ENCODE data around the gene DBN1.
A peak's percentile ranks its signal among the peaks of the same experiment; 100 is the strongest.

DBN1 gene

DNA sequence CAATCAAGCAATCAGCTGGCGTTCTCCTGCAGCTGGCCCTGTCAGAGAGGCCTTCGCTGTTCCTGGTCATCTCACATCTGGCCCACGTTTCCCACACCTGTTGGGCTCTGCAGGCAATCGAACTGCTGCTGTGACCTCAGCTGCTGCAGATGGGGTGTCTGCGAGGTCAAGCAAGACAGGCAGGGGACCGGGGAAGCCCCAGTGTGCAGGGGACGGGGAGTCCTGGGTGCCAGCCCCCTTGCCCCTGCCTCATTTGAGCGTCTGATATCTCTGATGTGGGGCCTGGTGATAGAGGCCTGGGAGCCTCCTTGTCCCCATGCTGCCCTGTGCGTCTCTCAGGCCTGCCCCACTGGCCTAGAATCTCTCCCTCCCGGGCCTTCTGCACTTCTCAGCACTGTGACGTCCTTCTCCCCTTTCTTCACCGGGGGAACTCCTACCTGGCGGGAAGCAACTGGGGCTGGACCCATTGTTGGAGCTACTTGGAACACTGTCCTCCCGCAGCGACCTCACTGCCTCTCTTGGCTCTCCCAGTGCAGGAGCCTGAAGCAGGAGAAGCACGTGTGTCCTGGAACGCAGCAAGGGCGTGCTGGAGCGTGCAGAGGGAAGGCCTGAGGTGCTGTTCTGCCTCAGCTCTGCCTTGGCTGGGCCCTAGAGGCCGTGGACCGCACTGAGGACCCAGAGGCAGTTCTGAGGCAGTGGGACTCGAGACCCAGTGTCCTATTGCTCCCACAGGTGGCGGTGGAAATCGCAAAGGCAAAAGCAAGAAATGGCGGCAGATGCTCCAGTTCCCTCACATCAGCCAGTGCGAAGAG lies 43.1 kb downstream of the DBN1 start:
- H3K4me3 ChIP-seq (ENCODE audit: low read depth, low read length) = no peak overlapping the region
- TF ChIP-seq, protein P1, sequence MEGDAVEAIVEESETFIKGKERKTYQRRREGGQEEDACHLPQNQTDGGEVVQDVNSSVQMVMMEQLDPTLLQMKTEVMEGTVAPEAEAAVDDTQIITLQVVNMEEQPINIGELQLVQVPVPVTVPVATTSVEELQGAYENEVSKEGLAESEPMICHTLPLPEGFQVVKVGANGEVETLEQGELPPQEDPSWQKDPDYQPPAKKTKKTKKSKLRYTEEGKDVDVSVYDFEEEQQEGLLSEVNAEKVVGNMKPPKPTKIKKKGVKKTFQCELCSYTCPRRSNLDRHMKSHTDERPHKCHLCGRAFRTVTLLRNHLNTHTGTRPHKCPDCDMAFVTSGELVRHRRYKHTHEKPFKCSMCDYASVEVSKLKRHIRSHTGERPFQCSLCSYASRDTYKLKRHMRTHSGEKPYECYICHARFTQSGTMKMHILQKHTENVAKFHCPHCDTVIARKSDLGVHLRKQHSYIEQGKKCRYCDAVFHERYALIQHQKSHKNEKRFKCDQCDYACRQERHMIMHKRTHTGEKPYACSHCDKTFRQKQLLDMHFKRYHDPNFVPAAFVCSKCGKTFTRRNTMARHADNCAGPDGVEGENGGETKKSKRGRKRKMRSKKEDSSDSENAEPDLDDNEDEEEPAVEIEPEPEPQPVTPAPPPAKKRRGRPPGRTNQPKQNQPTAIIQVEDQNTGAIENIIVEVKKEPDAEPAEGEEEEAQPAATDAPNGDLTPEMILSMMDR (IDR thresholded peaks at IDR 0.05; ENCODE audit: low read depth, low read length) = no peak
- no peak for DNase-seq (ENCODE audit: low read depth, low spot score)
- in situ Hi-C loops (cut with HindIII; ENCODE audit: low sequenced_read_pairs) = no loop called here

DNA sequence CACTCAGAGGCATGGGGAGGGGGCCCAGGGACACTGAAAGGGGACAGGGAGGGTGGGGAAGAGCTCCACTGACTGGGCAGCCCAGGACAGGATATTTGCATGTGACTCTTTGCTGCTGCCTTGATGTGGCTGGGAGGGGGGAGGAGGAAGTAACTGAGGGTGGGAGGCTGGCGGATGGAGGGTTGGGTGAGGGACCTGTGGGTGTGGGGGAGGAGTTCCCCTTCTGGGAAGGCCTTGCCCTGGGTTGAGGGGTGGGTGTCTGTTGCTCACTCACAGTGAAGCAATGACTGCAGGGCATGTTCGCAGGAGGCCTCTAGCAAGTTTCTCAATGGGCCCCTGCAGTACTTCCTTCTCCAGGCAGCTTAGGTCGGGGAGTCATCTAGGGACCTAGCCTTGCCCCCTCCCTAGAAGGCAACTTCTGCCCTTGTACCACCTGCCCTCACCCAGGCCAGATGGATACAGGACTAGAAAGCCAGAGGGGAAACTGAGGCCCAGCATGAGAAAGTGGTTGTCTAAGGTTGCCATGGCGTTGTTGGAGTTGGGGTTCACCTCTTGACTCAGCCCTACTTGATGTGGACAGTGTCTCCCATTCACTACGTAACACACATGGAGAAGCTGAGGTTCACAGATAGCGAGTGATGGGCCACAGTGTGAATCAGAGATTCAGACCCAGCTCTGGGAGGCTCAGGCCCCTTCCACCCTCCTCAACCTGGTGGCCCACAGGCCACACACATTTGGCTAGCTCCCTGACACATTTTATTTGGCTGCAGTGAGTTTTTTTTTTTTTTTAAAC lies 44.0 kb downstream of the DBN1 start:
- in situ Hi-C loops (cut with HindIII; ENCODE audit: low sequenced_read_pairs) = no loop called here
- H3K4me3 ChIP-seq (ENCODE audit: low read depth, low read length) = no peak overlapping the region
- TF ChIP-seq, protein P1 (IDR thresholded peaks at IDR 0.05; ENCODE audit: low read depth, low read length) = no peak
- no peak for DNase-seq (ENCODE audit: low read depth, low spot score)

DNA sequence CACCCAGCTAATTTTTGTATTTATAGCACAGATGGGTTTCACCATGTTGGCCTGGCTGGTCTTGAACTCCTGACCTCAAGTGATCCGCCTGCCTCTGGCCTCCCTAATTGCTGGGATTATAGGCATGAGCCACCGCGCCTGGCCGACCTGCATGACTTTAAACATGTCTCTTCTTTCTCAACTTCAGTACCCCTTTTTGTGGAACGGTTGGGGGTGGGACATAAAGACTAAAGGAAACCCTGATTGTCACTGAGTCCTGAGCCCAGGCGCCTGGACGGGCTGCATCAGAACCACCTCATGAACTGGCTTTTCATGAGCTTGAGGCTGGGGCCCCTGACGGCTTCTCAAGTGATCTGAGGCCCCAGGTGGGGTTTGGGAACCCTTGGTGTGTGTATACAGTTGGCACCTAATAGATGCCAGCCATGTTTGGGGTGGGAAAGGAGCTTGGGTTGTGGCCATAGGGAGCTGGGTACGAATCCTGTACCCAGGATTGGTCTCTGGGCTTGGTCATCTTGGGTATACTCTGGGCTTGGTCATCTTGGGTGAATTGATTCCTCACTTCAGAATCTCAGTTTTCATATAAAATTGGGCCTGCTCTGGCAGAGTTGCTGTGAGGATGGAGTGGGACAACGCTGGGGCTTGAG lies 44.7 kb downstream of the DBN1 start:
- TF ChIP-seq, protein P1 (IDR thresholded peaks at IDR 0.05; ENCODE audit: low read depth, low read length) = no peak
- DNase-seq (ENCODE audit: low read depth, low spot score) = no peak
- in situ Hi-C loops (cut with HindIII; ENCODE audit: low sequenced_read_pairs) = no loop called here
- no peak overlapping the region for H3K4me3 ChIP-seq (ENCODE audit: low read depth, low read length)

DNA sequence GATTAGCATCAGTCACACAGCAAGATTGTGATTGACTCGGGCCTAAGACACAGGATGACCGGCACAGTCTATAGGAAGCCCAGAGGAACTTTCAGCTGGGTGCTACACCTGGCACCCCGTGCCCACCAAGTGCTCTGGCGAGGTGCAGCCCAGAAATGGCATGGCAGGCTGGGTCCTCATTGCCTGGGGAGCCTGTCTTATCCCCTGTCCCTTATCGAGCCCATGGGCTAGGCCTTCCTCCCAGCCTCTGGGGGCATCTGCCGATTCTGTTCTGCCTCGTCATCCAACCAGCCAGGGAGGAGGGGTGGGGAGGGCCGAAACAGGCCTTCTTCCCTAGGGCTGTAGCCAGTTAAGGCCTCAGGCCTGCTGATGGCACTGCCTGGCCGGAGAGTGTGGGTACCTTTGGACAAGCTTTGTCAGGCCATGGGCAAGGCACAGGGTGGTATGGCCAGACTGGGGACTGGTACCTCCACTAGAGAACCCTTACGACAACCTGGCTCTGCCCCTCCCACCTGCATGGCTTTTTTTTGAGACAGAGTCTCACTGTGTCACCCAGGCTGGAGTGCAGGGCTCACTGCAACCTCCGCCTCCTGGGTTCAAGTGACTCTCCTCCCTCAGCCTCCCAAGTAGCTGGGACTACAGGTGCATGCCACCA lies 45.4 kb downstream of the DBN1 start:
- TF ChIP-seq, protein P1 (IDR thresholded peaks at IDR 0.05; ENCODE audit: low read depth, low read length) = no peak
- no peak overlapping the region for H3K4me3 ChIP-seq (ENCODE audit: low read depth, low read length)
- DNase-seq (ENCODE audit: low read depth, low spot score) = no peak
- in situ Hi-C loops (cut with HindIII; ENCODE audit: low sequenced_read_pairs) = no loop called here

DNA sequence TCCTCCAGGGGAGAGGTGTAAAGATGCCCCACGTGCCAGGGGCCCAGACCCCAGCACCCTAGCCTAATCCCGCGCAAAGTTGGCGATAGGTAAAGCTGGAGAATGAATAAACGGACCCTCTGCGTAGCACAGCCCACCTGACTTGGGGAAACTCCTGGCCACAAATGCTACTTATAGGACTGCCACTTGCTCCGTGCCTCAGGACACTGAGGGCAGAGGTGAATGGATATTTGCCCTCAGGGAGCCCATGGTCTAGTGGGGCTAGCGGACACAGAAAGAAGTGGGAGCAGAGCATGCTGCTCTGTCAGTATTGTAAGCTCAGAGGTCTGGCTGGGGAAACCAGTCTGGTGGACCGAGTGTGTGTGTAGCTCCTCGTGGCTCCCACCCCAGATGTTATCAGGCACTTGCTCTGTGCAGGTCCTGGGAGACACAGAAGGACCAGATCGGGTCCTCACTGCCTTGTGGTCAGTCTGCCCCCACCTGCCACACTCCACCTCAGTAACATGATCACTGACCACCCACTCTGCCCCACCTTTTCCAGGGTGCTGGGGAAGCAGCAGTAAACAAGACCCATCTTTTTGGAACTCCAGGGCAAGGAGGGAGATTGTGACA lies 46.1 kb downstream of the DBN1 start:
- DNase-seq (ENCODE audit: low read depth, low spot score) = no peak
- in situ Hi-C loops (cut with HindIII; ENCODE audit: low sequenced_read_pairs) = no loop called here
- TF ChIP-seq, protein P1 (IDR thresholded peaks at IDR 0.05; ENCODE audit: low read depth, low read length) = no peak
- H3K4me3 ChIP-seq (ENCODE audit: low read depth, low read length) = peak overlapping the region; percentile 73

All from astrocyte of the spinal cord (primary cell).